Neural cell (in vitro differentiated cells): ENCODE measurements around the gene C19orf53. TPM values are rescaled to one million over a fixed set of nuclear protein-coding genes. Genes with fewer than 3 reads are reported as not detected.

Experiments used
- H2AFZ ChIP-seq: fragments of 200-600, 300-800 bp; sonication (generic), shearing (Covaris generic); 2 replicates; pipeline ENCODE4 v1.6.0; 2014; ENCODE audit warnings: low read depth, mild to moderate bottlenecking, antibody characterized with exemption, low read length, moderate library complexity
- H3F3A ChIP-seq: fragments of 200-600 bp; shearing (Covaris generic); 2 replicates; pipeline ENCODE4 v1.6.1; 2016; ENCODE audit warnings: mild to moderate bottlenecking, moderate library complexity, mixed read lengths, antibody characterized with exemption, low read length; ENCODE audit not compliant: insufficient read depth, poor library complexity, severe bottlenecking
- H3K27ac ChIP-seq: fragments of 200-600, 300-800 bp; sonication (generic), shearing (Covaris generic); 2 replicates; pipeline ENCODE4 v1.5.1; 2014; ENCODE audit warnings: mild to moderate bottlenecking, low read length, moderate library complexity
- H3K27me3 ChIP-seq: fragments of 300-800, 200-600 bp; sonication (generic), shearing (Covaris generic); 2 replicates; pipeline ENCODE4 v1.6.0; 2014; ENCODE audit warnings: mild to moderate bottlenecking, low read depth, low read length, moderate library complexity; ENCODE audit not compliant: insufficient read depth
- H3K36me3 ChIP-seq: fragments of 300-800, 200-600 bp; sonication (generic), shearing (Covaris generic); 2 replicates; pipeline ENCODE4 v1.5.1; 2014; ENCODE audit warnings: mild to moderate bottlenecking, antibody characterized with exemption, low read length, moderate library complexity; ENCODE audit not compliant: insufficient read depth
- H3K4me2 ChIP-seq: fragments of 300-800, 200-600 bp; sonication (generic), shearing (Covaris generic); 2 replicates; pipeline ENCODE4 v1.6.0; 2014; ENCODE audit warnings: mild to moderate bottlenecking, low read length
- H3K4me3 ChIP-seq: fragments of 300-800, 200-600 bp; sonication (generic), shearing (Covaris generic); 2 replicates; pipeline ENCODE4 v1.5.1; 2014; ENCODE audit warnings: mild to moderate bottlenecking, low read length, moderate library complexity
- H3K79me2 ChIP-seq: fragments of 200-600 bp; shearing (Covaris generic); replicated peaks from 2 replicates; pipeline ENCODE4 v1.6.0; 2014; ENCODE audit warnings: mild to moderate bottlenecking, low read length, moderate library complexity; ENCODE audit not compliant: insufficient read depth
- H3K9ac ChIP-seq: fragments of 300-800, 200-600 bp; sonication (generic), shearing (Covaris generic); 2 replicates; pipeline ENCODE4 v1.6.1; 2016; ENCODE audit warnings: mild to moderate bottlenecking, low read length, mixed read lengths
- H3K9me2 ChIP-seq: fragments of 200-600 bp; shearing (Covaris generic); 2 replicates; pipeline ENCODE4 v1.6.1; 2016; ENCODE audit warnings: mild to moderate bottlenecking, low read length, mixed read lengths; ENCODE audit not compliant: insufficient read depth
- H3K9me3 ChIP-seq: fragments of 200-600, 300-800 bp; sonication (generic), shearing (Covaris generic); 2 replicates; pipeline ENCODE4 v1.6.1; 2016; ENCODE audit warnings: mild to moderate bottlenecking, mixed run types, low read length, moderate library complexity, mixed read lengths
- H4K20me1 ChIP-seq: fragments of 200-600 bp; shearing (Covaris generic); 2 replicates; pipeline ENCODE4 v1.6.1; 2016; ENCODE audit warnings: mild to moderate bottlenecking, mixed run types; ENCODE audit not compliant: insufficient read depth
- EP300 ChIP-seq: fragments of 450-650 bp; conservative IDR thresholded peaks from 2 replicates; pipeline ENCODE4 v1.6.1; 2014; ENCODE audit warnings: antibody characterized with exemption, mild to moderate bottlenecking, moderate library complexity; ENCODE audit not compliant: poor library complexity, severe bottlenecking
- EZH2 ChIP-seq: fragments of 200-600, 300-800 bp; shearing (Covaris generic), sonication (generic); IDR thresholded peaks from 2 replicates; pipeline ENCODE4 v1.6.1; 2014; ENCODE audit warnings: antibody characterized with exemption, low read length, borderline replicate concordance, mild to moderate bottlenecking; ENCODE audit not compliant: insufficient read depth, poor library complexity, severe bottlenecking
- MXI1 ChIP-seq: fragments of 450-650 bp; conservative IDR thresholded peaks from 2 replicates; pipeline ENCODE4 v1.6.1; 2014; ENCODE audit warnings: antibody characterized with exemption, mild to moderate bottlenecking; ENCODE audit not compliant: poor library complexity, severe bottlenecking
- POLR2AphosphoS5 ChIP-seq: IDR thresholded peaks from 2 replicates; pipeline ENCODE4 v1.6.1; 2012
- RAD21 ChIP-seq: fragments of 450-650 bp; conservative IDR thresholded peaks from 2 replicates; pipeline ENCODE4 v1.6.1; 2014; ENCODE audit warnings: antibody characterized with exemption, mild to moderate bottlenecking, moderate library complexity
- SMC3 ChIP-seq: fragments of 450-650 bp; conservative IDR thresholded peaks from 2 replicates; pipeline ENCODE4 v1.6.1; 2014; ENCODE audit warnings: antibody characterized with exemption, mild to moderate bottlenecking, moderate library complexity; ENCODE audit not compliant: poor library complexity
- TAF1 ChIP-seq: IDR thresholded peaks from 2 replicates; pipeline ENCODE4 v1.6.1; 2012; ENCODE audit warnings: low read depth
- polyA plus RNA-seq: library from polyadenylated mRNA; depleted of rRNA; stranded (reverse); fragments of >200 nt; gene quantifications from 2 replicates; pipeline ENCODE4 v1.2.3, GENCODE V29; 2014
- TF ChIP-seq, protein P1 (sequence below): fragments of 450-650 bp; IDR thresholded peaks from 2 replicates; pipeline ENCODE4 v1.5.1; 2014; ENCODE audit warnings: antibody characterized with exemption, mild to moderate bottlenecking, moderate library complexity; ENCODE audit not compliant: poor library complexity, severe bottlenecking
- TF ChIP-seq, protein P2 (sequence below): IDR thresholded peaks from 2 replicates; pipeline ENCODE4 v1.6.1; 2012; ENCODE audit warnings: borderline replicate concordance

The C19orf53 gene
- polyA plus RNA-seq, 1 donor from 2014 or later = 104 TPM

DNA sequence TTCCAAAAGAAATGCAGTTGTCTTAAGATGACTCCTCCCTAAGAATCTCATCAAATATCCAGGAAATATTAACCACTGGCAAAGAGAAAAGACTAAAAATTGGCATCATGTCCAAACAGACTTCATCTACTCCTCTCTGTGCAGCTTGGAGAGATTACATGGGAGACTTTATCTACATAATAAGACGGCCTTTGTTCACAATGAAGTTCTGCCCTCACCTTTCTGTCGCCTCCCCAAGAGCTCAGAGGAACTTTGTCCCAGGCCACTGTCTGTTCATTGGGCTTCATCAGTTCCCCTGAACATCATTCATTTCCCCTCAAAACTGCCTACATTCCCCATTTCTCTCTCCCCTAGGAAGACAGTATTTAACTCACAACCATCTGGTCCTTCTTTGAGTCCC is 32.4 kb upstream of the C19orf53 start:
- Histone ChIP-seq H3K4me3 (no peak overlapping the region), H3K79me2 (no peaks in the 10 kb centered on the region), H4K20me1 (no peaks in the 10 kb centered on the region), H3F3A (no peaks in the 10 kb centered on the region), H3K9me3 (no peaks in the 10 kb centered on the region), H3K27me3 (no peaks in the 10 kb centered on the region), H3K4me2 (no peak overlapping the region), H2AFZ (no peak overlapping the region), H3K36me3 (no peaks in the 10 kb centered on the region), H3K9ac (no peak overlapping the region), H3K27ac (no peak overlapping the region), H3K9me2 (no peaks in the 10 kb centered on the region)
- TF ChIP-seq POLR2AphosphoS5 (no peak), EZH2 (no peak), MXI1 (no peak), SMC3 (no peak), RAD21 (no peak), TAF1 (no peak), EP300 (no peak)
- TF ChIP-seq, protein P1, sequence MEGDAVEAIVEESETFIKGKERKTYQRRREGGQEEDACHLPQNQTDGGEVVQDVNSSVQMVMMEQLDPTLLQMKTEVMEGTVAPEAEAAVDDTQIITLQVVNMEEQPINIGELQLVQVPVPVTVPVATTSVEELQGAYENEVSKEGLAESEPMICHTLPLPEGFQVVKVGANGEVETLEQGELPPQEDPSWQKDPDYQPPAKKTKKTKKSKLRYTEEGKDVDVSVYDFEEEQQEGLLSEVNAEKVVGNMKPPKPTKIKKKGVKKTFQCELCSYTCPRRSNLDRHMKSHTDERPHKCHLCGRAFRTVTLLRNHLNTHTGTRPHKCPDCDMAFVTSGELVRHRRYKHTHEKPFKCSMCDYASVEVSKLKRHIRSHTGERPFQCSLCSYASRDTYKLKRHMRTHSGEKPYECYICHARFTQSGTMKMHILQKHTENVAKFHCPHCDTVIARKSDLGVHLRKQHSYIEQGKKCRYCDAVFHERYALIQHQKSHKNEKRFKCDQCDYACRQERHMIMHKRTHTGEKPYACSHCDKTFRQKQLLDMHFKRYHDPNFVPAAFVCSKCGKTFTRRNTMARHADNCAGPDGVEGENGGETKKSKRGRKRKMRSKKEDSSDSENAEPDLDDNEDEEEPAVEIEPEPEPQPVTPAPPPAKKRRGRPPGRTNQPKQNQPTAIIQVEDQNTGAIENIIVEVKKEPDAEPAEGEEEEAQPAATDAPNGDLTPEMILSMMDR = no peak
- TF ChIP-seq, protein P2, sequence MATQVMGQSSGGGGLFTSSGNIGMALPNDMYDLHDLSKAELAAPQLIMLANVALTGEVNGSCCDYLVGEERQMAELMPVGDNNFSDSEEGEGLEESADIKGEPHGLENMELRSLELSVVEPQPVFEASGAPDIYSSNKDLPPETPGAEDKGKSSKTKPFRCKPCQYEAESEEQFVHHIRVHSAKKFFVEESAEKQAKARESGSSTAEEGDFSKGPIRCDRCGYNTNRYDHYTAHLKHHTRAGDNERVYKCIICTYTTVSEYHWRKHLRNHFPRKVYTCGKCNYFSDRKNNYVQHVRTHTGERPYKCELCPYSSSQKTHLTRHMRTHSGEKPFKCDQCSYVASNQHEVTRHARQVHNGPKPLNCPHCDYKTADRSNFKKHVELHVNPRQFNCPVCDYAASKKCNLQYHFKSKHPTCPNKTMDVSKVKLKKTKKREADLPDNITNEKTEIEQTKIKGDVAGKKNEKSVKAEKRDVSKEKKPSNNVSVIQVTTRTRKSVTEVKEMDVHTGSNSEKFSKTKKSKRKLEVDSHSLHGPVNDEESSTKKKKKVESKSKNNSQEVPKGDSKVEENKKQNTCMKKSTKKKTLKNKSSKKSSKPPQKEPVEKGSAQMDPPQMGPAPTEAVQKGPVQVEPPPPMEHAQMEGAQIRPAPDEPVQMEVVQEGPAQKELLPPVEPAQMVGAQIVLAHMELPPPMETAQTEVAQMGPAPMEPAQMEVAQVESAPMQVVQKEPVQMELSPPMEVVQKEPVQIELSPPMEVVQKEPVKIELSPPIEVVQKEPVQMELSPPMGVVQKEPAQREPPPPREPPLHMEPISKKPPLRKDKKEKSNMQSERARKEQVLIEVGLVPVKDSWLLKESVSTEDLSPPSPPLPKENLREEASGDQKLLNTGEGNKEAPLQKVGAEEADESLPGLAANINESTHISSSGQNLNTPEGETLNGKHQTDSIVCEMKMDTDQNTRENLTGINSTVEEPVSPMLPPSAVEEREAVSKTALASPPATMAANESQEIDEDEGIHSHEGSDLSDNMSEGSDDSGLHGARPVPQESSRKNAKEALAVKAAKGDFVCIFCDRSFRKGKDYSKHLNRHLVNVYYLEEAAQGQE = no peak

DNA sequence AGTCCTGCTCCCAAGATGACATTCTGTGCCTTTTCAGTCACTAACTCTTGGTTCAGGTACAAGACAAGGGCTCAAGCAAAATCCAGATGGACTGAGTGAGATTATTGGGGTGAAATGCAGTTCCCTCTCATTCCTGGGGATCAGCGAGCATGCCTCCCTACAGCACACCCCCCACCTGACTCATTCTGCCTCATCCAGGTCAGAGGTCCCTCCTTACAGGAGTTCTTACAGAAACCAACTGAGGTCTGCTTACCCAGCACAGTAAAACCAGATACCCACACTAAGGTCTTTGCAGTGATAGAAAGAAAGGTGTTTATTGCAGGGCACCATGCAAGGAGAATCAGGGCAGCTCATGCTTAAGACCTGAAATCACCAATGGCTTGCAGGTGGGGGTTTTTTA is 31.5 kb upstream of the C19orf53 start:
- no peak overlapping the region for H2AFZ ChIP-seq
- H3K4me3 ChIP-seq = no peak overlapping the region
- H3K36me3 ChIP-seq = no peaks in the 10 kb centered on the region
- TF ChIP-seq, protein P1 = no peak
- TF ChIP-seq EZH2 = no peak
- TF ChIP-seq RAD21 = no peak
- no peak for TF ChIP-seq SMC3
- TF ChIP-seq, protein P2 = no peak
- TF ChIP-seq MXI1 = no peak
- TF ChIP-seq TAF1 = no peak
- no peak for TF ChIP-seq POLR2AphosphoS5
- no peak for TF ChIP-seq EP300
- no peak overlapping the region for H3K9ac ChIP-seq
- no peaks in the 10 kb centered on the region for H3K9me3 ChIP-seq
- H3K4me2 ChIP-seq = no peak overlapping the region
- no peaks in the 10 kb centered on the region for H3K79me2 ChIP-seq
- H3F3A ChIP-seq = no peaks in the 10 kb centered on the region
- H4K20me1 ChIP-seq = no peaks in the 10 kb centered on the region
- H3K27ac ChIP-seq = no peak overlapping the region
- H3K9me2 ChIP-seq = no peaks in the 10 kb centered on the region
- H3K27me3 ChIP-seq = no peaks in the 10 kb centered on the region
